DMS114 treated with DMSO at 0.1 percent for 48 hours (cell line): ENCODE data around the gene MXRA8.
"Not testable (repeated sequence)": the region's sequence is repeated elsewhere in the genome, so short reads cannot be mapped to it uniquely, and the experiment has no call there.

Experiments used
- DNase-seq: peaks from one replicate; lab custom pipeline; 2025; ENCODE audit not compliant: unreplicated experiment; lab: John Stamatoyannopoulos, UW

Gene MXRA8

DNA sequence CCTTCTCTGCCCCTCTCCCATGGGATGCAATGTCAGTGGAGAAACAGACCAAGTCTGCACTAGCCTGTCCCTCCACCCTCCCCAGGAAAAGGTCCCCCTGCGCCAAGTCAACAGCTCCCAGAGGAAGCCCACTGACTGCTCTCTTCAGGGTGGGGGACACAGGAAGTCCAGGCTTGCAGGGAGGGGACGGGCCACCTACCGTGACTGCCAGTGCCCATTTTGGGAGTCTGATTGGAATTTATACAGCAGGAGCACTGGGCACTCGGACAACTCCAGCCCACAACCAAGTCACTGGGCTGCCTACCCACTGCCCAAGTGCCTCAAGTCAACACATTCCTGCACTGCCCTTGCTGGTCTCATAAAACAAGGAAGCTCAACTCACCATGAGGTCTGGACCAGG lies 34.7 kb upstream of the MXRA8 start:
- no peak for DNase-seq

DNA sequence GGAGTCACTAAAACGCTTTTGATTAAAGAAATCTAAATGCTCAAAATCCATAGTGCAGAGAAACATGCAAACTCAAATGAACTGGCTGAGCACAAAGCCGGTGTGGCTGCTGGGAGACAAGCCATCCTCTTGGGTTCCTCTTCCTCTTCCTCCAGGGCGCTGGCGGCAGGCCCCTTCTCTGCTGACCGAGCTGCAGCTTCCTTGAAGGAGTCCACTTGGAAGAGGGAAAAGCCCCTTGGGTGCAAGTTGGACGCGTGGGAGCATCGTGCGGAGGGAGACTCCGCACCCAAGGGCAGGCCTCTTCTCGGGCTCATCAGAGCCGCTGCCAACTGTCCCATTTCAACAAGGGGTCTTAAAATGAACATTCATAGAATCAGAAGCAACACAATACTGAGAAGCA lies 32.9 kb upstream of the MXRA8 start:
- no peak for DNase-seq

DNA sequence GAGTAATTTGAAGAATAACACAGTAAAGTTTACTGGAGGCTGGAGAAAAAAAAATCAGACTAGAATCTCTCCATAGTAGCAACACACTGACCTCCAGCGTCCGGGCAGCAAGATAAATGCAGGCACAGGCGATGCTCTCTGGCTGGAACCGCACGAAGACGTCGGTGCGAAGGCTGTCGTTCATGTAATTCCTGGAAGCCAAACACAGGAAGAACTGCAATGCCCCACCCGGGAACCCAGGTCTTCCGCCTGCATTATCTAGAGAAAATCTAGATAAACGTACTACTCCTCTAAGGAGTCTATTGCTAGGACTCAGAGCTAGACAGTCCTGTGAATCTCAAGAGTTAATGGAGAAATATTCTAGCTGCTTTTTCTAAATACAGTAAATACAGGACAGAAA lies 32.3 kb upstream of the MXRA8 start:
- DNase-seq = no peak

DNA sequence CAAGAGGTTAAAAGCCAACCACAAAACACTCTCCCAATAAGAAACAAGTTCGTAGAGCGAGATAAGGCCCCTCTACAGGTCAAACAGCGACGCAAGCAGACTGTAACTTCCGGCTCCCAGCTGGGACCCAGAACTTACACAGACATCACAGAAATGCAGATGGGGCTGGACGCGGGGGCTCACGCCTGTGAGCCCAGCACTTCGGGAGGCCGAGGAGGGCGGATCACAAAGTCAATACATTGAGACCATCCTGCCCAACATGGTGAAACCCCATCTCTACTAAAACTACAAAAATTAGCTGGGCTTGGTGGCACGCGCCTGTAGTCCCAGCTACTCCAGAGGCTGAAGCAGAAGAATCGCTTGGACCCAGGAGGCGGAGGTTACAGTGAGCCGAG lies 29.7 kb upstream of the MXRA8 start:
- no peak for DNase-seq

DNA sequence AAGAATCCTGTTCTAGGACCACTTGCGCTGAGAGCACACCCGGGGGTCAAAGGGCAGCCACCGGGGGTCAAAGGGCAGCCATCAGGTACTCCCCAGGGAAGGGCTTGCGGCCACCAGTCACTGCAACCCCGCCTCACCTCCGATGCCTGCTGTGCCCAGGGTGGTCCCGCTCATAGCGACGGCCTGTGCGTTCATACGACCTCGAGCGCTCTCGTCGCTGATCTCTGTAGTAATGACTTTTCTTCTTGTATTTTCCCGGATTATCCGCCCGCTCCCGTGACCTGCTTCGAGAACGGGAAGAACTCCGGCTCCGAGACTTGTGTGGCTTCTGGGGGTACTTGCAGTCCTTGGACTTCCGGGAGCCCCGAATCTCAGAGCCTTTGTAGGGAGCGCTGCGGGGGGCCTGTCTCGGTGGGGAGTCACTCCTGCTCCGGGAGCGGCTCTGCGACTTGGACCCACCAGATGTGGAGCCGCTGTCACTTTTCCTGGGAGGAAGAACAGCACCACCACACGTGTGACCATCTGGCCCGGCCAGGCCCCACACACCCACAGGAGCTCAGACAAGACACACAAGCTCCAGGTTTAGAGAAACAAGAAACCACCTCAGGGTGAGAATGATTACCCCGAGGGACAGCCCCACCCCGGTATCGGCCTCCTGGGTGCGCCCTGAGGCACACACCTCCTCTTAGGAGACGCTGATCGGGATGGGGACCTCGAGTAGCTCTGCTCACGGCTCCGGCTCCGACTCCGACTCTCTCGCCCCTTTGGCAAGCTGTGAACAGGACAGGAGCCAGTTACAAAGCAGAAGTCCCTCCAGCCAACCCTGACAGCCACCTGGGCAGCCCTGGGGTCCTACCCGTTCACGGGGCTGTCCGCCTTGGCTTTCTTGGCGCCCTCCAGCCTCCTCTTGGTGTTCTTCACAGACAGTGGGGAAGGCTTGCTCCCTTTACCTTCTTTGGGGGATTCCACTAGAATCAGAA lies 29.0 kb upstream of the MXRA8 start:
- no peak for DNase-seq

DNA sequence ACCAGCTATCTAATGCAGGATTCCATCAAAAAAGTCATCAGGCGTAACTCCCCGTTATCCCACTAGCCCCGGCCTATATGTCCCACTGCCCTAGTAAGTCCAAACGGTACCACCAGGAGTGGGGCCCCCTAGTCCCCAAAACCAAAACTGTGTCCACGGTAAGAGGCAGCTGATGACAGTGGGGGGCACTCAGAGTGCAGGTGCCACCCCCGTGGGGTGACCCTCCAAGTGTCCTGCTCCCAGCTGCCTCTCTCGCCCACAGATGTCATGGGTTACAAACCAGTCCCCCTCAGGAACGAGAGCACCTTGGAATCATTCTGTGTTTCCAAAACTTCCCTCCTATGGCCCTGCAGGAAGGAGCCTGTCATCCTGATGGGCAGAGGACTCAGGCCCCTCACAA lies 27.6 kb upstream of the MXRA8 start:
- no peak for DNase-seq

DNA sequence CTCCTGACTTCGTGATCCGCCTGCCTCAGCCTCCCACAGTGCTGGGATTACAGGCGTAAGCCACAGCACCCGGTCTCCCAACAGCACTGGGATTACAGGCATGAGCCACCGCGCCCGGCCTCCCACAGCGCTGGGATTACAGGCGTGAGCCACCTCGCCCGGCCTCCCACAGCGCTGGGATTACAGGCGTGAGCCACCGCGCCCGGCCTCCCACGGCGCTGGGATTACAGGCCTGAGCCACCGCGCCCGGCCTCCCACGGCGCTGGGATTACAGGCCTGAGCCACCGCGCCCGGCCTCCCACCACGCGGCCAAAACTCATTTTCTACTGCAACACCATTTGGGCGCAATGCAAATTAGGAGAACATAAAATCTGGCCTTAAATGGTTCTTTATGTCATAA lies 27.0 kb upstream of the MXRA8 start:
- DNase-seq = not testable (repeated sequence)

DNA sequence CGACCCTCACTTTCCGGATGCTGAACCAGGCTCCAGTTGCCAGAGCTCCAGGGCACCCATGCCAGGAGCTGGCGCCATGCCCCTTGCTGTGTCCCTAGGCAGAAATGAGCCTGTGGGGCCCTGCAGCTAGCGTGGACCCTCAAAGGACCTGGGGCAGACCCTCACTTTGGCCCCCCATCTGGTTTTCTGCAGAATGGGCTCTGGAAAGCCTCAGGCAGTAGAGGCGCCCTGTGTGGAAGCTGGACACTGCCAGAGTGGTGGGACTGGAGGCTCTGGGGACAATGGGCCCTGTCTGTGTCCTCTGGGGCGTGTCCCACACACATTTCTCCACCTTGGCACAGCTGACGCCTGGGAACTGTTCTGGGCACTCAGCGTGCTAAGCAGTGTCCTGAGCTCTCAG lies 22.9 kb upstream of the MXRA8 start:
- DNase-seq = no peak

DNA sequence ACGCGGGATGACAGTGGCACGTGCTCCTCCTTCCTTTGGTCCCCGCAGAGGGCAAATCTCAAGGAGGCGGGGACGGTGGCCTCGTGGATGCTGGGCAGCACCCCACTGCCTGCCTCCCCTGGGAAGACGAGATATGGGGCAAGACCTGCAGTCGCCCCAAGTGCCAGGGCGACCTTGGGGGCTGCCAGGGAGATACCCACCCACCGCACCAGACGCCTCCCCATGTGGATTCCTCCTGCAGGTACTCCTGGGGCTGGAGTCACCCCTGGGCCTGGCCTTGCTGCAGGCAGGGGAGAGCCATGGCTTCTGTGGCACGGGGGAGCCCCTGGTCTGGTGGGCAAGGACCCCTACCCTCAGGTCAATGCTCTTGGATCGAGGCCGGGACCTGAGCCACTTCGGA lies 22.5 kb upstream of the MXRA8 start:
- no peak for DNase-seq

DNA sequence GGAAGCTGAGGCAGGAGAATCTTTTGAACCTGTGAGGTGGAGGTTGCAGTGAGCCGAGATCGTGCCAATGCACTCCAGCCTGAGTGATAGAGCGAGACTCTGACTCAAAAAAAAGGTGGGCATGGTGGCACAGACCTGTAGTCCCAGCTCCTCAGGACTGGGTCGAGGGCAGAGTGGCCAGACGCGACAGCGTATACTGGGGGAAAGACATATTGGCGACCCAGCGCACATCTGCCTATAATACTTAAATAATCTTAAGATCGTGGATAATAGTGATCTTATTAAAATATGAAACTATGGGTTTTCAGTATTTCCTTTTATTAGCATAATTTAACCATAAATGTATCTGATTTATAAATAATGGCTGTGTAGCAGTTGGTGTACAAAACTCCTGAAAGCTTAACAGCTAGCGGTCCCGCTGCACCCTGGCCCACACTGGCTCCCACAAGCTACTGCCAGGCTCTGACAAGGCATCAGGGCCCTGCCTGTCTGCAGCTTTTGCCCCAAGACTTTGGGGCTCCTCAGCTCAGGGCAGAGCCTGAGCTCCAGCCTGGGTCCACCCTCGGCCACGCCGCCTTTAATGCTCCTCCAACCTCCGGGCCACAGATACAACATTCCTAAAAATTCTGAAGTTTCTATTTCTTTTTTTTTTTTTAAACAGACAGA lies 19.3 kb upstream of the MXRA8 start:
- no peak for DNase-seq

DNA sequence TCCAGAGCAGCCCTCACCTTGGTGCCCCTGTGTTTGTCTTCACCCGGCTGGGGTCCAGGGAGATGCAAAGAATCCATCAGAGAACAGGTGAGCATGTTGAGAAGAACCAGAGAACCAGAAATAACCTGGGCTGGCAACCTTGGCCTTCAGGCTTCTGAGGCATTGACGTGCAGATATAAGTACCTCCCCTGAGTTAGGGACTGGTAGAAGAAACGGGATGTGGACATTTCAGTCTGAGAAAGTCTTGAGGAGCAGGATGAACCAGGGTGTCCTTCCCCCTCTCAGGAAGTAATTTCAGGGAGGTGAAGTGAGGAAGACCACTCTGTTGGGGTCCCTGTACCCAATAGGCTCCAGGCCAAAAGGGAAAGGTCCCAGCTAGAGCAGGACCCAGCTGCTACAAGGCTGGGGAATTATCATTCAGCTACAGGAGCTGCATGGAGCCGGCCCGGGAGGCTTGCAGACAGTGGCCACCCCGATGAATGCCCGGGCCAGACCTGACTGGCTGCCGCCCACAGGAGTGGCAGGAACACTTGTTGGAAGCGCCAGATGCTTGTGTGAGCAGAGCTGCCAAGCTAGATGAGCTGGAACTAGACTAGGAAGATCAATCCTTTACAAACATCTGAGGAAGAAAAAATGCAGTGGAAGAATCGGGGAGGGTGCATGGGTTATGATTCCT lies 18.3 kb upstream of the MXRA8 start:
- no peak for DNase-seq

DNA sequence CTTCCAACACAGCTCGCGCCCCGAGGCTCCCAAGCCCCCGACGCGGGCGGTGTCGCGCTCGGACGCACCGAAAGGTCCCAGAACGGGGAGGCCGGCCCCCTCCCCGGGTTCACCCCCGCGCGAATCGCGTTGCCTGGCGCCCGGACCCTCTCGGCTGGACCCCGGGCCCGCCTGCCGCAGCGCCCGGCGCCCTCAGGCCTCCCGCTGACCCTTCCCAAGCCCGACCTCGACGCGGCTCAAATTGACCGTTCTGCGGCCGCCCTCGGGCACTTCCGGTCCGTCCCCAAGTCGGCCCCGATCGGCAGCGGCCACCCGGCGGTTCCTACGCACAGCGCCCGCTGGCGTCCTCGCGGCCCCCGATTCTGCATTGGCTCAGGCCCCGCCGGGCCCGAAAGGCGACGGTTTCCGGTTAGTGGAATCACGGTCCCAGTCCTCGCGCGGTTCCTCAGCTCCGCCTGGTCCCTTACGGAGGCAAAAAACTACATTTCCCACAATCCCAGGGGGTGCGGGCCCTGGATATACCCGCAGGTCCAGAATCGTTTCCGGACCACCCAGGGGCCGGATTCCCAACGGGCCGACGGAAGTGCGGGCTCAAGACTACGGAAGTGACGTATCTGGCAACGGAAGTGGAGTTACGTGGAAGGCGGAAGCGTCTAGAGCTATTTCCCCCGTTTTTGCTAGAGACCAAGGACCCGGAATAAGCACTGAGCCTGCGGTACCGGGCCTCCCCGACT lies 16.7 kb upstream of the MXRA8 start, which contains the start of gene AURKAIP1:
TSS of gene AURKAIP1 (minus strand) at position 279 of the 734 bp plus-strand sequence. CDS start 451 bp downstream, outside the sequence.
- DNase-seq = peak; percentile 97

DNA sequence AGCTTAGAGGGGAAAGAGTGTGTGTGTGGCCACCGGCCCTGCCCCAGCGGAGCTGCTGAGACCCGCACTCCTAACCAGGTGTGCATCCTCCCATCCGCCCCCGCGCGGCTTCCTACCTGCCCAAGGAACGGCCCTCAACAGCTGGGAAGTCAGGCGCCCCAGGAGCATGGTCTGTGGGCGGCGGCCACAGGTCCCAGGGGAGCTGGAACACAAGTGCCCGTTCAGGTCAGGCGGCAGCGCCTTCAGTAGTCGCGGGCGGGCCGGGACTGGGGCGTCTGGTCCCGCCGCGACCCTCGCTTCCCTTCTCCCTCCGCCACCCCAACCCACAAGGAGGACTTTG lies 16.2 kb upstream of the MXRA8 start:
- DNase-seq = no peak

DNA sequence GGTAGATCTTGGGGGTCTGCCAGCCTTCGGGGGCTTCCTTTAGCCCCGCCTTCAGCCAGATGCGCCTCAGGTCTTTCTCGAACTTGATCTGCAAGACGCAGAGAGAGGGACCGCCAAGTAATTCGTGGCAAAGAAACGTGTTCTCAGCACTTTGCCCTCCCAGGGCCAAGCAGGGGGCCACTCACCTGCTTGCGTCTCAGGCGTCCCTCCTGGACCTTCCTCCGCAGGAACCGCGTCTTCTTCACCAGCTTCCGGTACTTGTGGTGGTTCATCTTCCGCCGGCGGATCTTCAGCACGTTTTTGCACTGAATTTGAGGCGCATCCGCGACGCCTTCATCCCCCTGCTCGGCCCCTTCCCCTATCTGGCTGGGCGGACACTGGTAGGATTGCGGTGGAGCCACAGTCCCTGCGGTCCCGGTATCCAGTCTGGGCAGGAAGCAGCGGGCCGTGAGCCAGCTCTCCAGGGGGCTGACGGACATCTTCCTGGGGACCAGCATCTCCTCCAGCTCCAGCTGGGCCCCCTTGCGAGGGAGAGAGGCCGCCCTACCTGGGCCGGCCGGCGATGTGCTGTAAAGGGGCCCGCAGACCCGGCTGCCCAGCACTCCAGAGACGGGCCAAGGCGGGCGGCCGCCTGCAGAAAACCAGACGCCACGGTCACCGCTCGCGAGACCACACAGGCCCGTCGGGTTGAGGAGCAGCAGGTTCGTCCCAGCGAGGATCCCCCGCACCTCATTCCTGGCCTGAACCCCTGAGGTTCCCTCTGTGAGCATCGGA lies 15.6 kb upstream of the MXRA8 start:
- no peak for DNase-seq

DNA sequence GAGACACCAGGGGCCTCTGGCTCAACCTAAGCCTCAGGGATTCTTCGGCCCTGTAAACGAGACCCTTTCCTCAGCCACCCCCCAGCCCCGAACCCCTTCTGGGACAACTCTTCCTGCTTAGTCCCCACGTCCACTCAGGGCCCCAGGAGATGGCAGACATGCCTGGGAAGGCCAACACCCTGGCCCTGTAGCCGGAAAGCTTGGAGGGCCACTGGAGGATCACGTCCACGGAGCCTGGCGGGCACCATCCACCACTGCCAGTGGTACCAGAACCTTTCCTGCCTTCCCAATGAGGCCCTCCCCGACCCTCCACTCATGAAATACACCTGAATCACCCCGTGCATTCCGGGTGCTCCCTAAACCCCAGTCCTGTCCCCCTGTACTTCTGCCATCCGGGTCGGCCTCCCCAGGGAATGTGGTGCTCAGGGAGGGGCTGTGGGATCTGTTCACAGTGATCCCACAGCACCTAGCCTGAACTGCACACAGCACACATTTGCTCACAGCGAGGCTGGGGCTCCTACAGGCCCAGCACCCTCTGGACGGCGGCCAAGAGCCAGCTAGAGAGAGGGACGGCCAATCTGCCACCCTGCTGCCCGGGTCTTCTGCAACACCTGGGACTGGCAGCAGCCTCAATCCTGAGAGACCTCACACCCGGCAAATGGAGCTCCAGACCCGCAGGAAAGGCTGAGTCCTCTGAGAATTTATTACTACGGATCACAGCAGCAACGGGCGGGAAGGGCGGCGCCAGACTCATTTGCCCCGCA lies 14.9 kb upstream of the MXRA8 start:
- DNase-seq = no peak

DNA sequence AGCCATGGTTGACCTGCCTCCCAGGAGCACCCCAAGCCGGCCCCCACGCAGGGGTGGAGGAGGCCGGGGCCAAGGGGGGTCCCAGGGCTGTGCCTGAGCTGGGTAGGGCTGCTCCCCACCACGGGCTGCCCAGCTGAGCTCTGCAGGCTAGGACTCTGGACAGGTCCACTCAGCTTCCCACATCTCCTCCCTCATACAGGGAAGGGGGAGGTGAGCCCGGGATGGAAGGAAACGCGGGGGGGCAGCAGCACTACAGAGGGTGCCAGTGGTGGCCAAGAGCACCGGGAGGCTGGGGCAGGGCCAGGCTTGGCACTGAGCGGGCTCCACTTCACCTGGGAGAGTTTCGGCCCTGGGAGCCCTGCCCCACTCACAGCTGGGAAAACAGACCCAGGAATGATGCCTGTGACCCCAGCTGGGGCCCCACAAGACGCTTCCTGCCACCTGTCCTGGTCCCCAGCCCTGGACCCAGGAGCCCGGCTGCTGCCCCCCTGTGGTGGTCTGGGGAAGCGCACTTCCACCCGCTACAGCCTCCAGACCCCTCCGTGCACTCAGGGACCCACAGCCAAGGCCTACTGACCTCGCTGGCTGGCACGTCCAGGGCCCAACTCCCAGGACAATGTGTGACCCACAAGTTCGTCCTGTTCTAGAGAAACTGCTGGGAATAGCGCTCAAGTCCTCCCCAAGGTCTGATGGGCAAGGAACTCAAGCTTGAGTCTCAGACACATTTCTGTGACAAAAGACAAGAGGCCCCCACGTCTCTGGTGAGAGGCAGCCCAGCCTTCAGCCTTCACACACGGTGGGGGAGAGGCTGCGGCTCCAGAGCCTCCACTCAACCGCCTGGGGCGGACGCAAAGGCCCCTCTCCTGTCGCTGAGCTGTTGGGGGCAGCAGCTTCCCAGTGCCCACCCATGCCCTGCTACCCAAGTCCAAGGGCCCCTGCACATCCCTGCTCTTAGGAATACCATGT lies 13.7 kb upstream of the MXRA8 start:
- DNase-seq = no peak

DNA sequence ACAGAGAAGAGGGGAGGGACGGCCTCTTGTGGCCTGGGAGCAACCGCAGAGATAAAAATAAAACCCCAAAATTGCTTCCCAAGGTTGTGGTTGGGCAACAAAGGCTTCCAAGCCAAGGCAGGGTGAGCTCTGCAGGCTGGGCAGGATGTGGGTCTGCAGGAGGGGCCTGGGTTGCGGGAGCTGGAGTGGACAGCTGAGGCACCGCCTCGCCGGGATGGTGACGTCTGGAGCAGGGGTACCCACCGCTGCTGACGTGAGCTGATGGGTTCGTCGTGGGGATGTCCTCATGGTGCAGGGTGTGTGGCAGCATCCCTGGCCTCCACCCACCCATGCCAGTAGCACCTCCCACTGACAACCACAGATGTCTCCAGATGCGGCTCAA lies 13.0 kb upstream of the MXRA8 start:
- no peak for DNase-seq

DNA sequence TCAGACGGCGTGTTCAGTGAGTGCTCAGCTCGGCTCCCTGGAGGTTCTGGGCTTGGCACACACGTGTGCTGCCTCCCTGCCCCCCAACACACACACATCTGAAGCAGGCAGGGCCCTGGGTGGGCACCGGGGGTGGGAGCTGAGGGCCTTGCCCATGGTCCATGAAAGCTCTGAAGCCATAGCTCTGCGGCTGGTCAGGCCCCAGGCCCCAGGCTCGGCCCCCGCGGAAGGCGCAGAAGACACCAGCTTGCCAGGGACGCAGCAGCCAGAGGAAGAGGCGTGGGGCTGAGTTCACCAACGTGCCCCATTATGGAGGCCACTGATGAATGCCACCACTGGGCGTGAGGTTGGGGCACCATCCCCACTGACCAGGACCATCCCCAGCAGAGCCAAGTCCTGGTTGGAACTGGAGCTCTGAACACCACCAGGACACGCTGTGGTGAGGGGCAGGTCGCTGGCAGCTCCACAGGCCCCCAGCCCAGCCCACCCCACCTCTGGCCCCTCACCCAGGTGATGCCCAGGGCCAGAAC lies 12.5 kb upstream of the MXRA8 start:
- no peak for DNase-seq
